Stimulated activated memory B cell treated with anti-CD40 and anti-IgM and Interleukin-4, amounts not matched to agents 10 μg/mL and 1 μg/mL and 100 μg/mL, for 72 hours (primary cell): ENCODE measurements around the gene UNC13C.

ENCODE experiments used
- ATAC-seq: fragments of 150-1000 bp; cut with Tn5 transposase; 2 replicates; pipeline ENCODE4 v1.10.0; 2021
- H3K27ac Mint-ChIP-seq: one replicate; pipeline ENCODE4 v1.8.0; 2022; ENCODE audit warnings: mild to moderate bottlenecking, mixed read lengths
- H3K27me3 Mint-ChIP-seq: one replicate; pipeline ENCODE4 v1.8.0; 2022; ENCODE audit warnings: mixed read lengths
- H3K36me3 Mint-ChIP-seq: one replicate; pipeline ENCODE4 v1.8.0; 2022; ENCODE audit warnings: mixed read lengths
- H3K4me1 Mint-ChIP-seq: one replicate; pipeline ENCODE4 v1.8.0; 2022; ENCODE audit warnings: mixed read lengths
- H3K4me3 Mint-ChIP-seq: one replicate; pipeline ENCODE4 v1.8.0; 2022; ENCODE audit warnings: mild to moderate bottlenecking, moderate library complexity, mixed read lengths
- H3K9me3 Mint-ChIP-seq: one replicate; pipeline ENCODE4 v1.8.0; 2022; ENCODE audit warnings: mixed read lengths

Gene UNC13C

GRCh38 chr15:54564166-54564565 lies 585.9 kb downstream of the UNC13C start:
- Mint-ChIP-seq H3K9me3 (no peaks in the 10 kb centered on the region), H3K36me3 (no peaks in the 10 kb centered on the region), H3K27ac (no peak overlapping the region), H3K4me1 (no peaks in the 10 kb centered on the region), H3K4me3 (no peak overlapping the region), H3K27me3 (no peaks in the 10 kb centered on the region)
- ATAC-seq: no peak

- Mint-ChIP-seq H3K4me1 (no peaks in the 10 kb centered on the region), H3K27me3 (no peaks in the 10 kb centered on the region), H3K4me3 (no peak overlapping the region), H3K27ac (no peak overlapping the region), H3K9me3 (peaks cover 3% of the 10 kb centered on the region), H3K36me3 (no peaks in the 10 kb centered on the region)
- ATAC-seq: no peak
These were observed 588.4 kb downstream of the UNC13C start for GRCh38 chr15:54566654-54567053.

GRCh38 chr15:54567408-54568035 lies 589.3 kb downstream of the UNC13C start:
- ATAC-seq: no peak
- no peaks in the 10 kb centered on the region for H3K4me1 Mint-ChIP-seq
- peaks cover 3% of the 10 kb centered on the region for H3K9me3 Mint-ChIP-seq
- no peaks in the 10 kb centered on the region for H3K27me3 Mint-ChIP-seq
- H3K4me3 Mint-ChIP-seq: no peak overlapping the region
- H3K27ac Mint-ChIP-seq: no peak overlapping the region
- no peaks in the 10 kb centered on the region for H3K36me3 Mint-ChIP-seq

GRCh38 chr15:54568381-54568780 lies 590.1 kb downstream of the UNC13C start:
- Mint-ChIP-seq H3K27ac (no peak overlapping the region), H3K4me1 (no peaks in the 10 kb centered on the region), H3K4me3 (no peak overlapping the region), H3K36me3 (no peaks in the 10 kb centered on the region), H3K27me3 (no peaks in the 10 kb centered on the region), H3K9me3 (peaks cover 3% of the 10 kb centered on the region)
- no peak for ATAC-seq

GRCh38 chr15:54571576-54571975 lies 593.3 kb downstream of the UNC13C start:
- H3K4me1 Mint-ChIP-seq: no peaks in the 10 kb centered on the region
- H3K9me3 Mint-ChIP-seq: peaks cover 3% of the 10 kb centered on the region
- H3K27me3 Mint-ChIP-seq: no peaks in the 10 kb centered on the region
- H3K36me3 Mint-ChIP-seq: no peaks in the 10 kb centered on the region
- H3K27ac Mint-ChIP-seq: no peak overlapping the region
- ATAC-seq: peak; percentile 39
- H3K4me3 Mint-ChIP-seq: no peak overlapping the region

- Mint-ChIP-seq H3K4me3 (no peak overlapping the region), H3K9me3 (peaks cover 3% of the 10 kb centered on the region), H3K27me3 (no peaks in the 10 kb centered on the region), H3K4me1 (no peaks in the 10 kb centered on the region), H3K27ac (no peak overlapping the region), H3K36me3 (no peaks in the 10 kb centered on the region)
- ATAC-seq: no peak
These were observed 597.3 kb downstream of the UNC13C start for GRCh38 chr15:54575586-54575985.

- Mint-ChIP-seq H3K4me1 (no peaks in the 10 kb centered on the region), H3K9me3 (peaks cover 3% of the 10 kb centered on the region), H3K27me3 (no peaks in the 10 kb centered on the region), H3K36me3 (no peaks in the 10 kb centered on the region), H3K4me3 (no peak overlapping the region), H3K27ac (no peak overlapping the region)
- no peak for ATAC-seq
These were observed 598.2 kb downstream of the UNC13C start for GRCh38 chr15:54576298-54576935.

- no peak overlapping the region for H3K4me3 Mint-ChIP-seq
- no peak overlapping the region for H3K27ac Mint-ChIP-seq
- H3K36me3 Mint-ChIP-seq: no peaks in the 10 kb centered on the region
- ATAC-seq: no peak
- H3K27me3 Mint-ChIP-seq: no peaks in the 10 kb centered on the region
- peaks cover 7% of the 10 kb centered on the region for H3K9me3 Mint-ChIP-seq
- H3K4me1 Mint-ChIP-seq: no peaks in the 10 kb centered on the region
These were observed 599.4 kb downstream of the UNC13C start for GRCh38 chr15:54577476-54578250.

GRCh38 chr15:54579855-54580254 lies 601.6 kb downstream of the UNC13C start:
- H3K4me3 Mint-ChIP-seq: no peak overlapping the region
- H3K9me3 Mint-ChIP-seq: peaks cover 7% of the 10 kb centered on the region
- H3K4me1 Mint-ChIP-seq: no peaks in the 10 kb centered on the region
- ATAC-seq: no peak
- H3K27me3 Mint-ChIP-seq: no peaks in the 10 kb centered on the region
- H3K36me3 Mint-ChIP-seq: no peaks in the 10 kb centered on the region
- no peak overlapping the region for H3K27ac Mint-ChIP-seq

GRCh38 chr15:54580643-54581042 lies 602.4 kb downstream of the UNC13C start:
- no peaks in the 10 kb centered on the region for H3K27me3 Mint-ChIP-seq
- no peak overlapping the region for H3K4me3 Mint-ChIP-seq
- no peak overlapping the region for H3K27ac Mint-ChIP-seq
- H3K36me3 Mint-ChIP-seq: no peaks in the 10 kb centered on the region
- peaks cover 7% of the 10 kb centered on the region for H3K9me3 Mint-ChIP-seq
- no peak for ATAC-seq
- H3K4me1 Mint-ChIP-seq: no peaks in the 10 kb centered on the region

- no peak for ATAC-seq
- no peak overlapping the region for H3K4me3 Mint-ChIP-seq
- H3K27ac Mint-ChIP-seq: no peak overlapping the region
- no peaks in the 10 kb centered on the region for H3K36me3 Mint-ChIP-seq
- no peaks in the 10 kb centered on the region for H3K27me3 Mint-ChIP-seq
- peaks cover 7% of the 10 kb centered on the region for H3K9me3 Mint-ChIP-seq
- H3K4me1 Mint-ChIP-seq: no peaks in the 10 kb centered on the region
These were observed 604.8 kb downstream of the UNC13C start for GRCh38 chr15:54582863-54583643.

GRCh38 chr15:54585063-54585462 lies 606.8 kb downstream of the UNC13C start:
- Mint-ChIP-seq H3K4me1 (no peaks in the 10 kb centered on the region), H3K9me3 (peaks cover 11% of the 10 kb centered on the region), H3K27ac (no peak overlapping the region), H3K27me3 (no peaks in the 10 kb centered on the region), H3K4me3 (no peak overlapping the region), H3K36me3 (no peaks in the 10 kb centered on the region)
- ATAC-seq: no peak

GRCh38 chr15:54594115-54594514 lies 615.9 kb downstream of the UNC13C start:
- Mint-ChIP-seq H3K9me3 (peaks cover 18% of the 10 kb centered on the region), H3K4me3 (no peak overlapping the region), H3K27ac (no peak overlapping the region), H3K36me3 (no peaks in the 10 kb centered on the region), H3K27me3 (no peaks in the 10 kb centered on the region), H3K4me1 (no peaks in the 10 kb centered on the region)
- no peak for ATAC-seq

- Mint-ChIP-seq H3K4me3 (no peak overlapping the region), H3K9me3 (no peaks in the 10 kb centered on the region), H3K27me3 (no peaks in the 10 kb centered on the region), H3K27ac (no peak overlapping the region), H3K36me3 (no peaks in the 10 kb centered on the region), H3K4me1 (no peaks in the 10 kb centered on the region)
- no peak for ATAC-seq
These were observed 621.1 kb downstream of the UNC13C start for GRCh38 chr15:54599386-54599785.

- Mint-ChIP-seq H3K27me3 (no peaks in the 10 kb centered on the region), H3K4me1 (no peaks in the 10 kb centered on the region), H3K4me3 (no peak overlapping the region), H3K36me3 (no peaks in the 10 kb centered on the region), H3K9me3 (no peaks in the 10 kb centered on the region), H3K27ac (no peak overlapping the region)
- peak; percentile 25 for ATAC-seq
These were observed 626.8 kb downstream of the UNC13C start for GRCh38 chr15:54605043-54605442.
